ENCODE data around the gene GLRX5. TPM values are rescaled to one million over a fixed set of nuclear protein-coding genes. Genes with fewer than 3 reads are reported as not detected.
A peak's percentile ranks its signal among the peaks of the same experiment; 100 is the strongest.
"Not testable (repeated sequence)": the region's sequence is repeated elsewhere in the genome, so short reads cannot be mapped to it uniquely, and the experiment has no call there.

Gene GLRX5
- total and polyA plus RNA-seq, 2 donors (not counting 1 experiment from before 2014, with no cell fraction given) = 28.4 to 47.6 TPM

- H3K4me1 ChIP-seq (ENCODE audit: control insufficient read depth, extremely low read depth, insufficient read depth, low read length) = peaks cover 18% of the 10 kb centered on the region
- no peaks in the 10 kb centered on the region for H3K9me3 ChIP-seq (ENCODE audit: control insufficient read depth, insufficient read depth, low read depth, low read length)
- peak; percentile 61 to 87 for DNase-seq (ENCODE audit: low read depth in 2 of 2)
- TF ChIP-seq EZH2 (IDR thresholded peaks at IDR 0.05; ENCODE audit: low read length, missing control alignments) (no peak), CTCF (conservative IDR thresholded peaks at IDR 0.05 in 1 of 2, IDR thresholded peaks at IDR 0.05 in 1 of 2; ENCODE audit: low read depth in 1 of 2, low read length in 2 of 2) (no peak)
- no peak overlapping the region for H3K9ac ChIP-seq (ENCODE audit: insufficient read depth, low read length)
- H3K4me3 ChIP-seq (replicated peaks in 1 of 4; ENCODE audit: control extremely low read depth in 1 of 4, insufficient read depth in 1 of 4, low read depth in 3 of 4, low read length in 4 of 4) = no peak overlapping the region
- H2AFZ ChIP-seq (ENCODE audit: low read length) = no peak overlapping the region
- H4K20me1 ChIP-seq (ENCODE audit: control insufficient read depth, extremely low read depth, insufficient read depth, low read length) = no peaks in the 10 kb centered on the region
- no peaks in the 10 kb centered on the region for H3K27me3 ChIP-seq (ENCODE audit: control insufficient read depth, insufficient read depth, low read length)
- peak overlapping the region; percentile 71 for H3K27ac ChIP-seq (ENCODE audit: insufficient read depth, low read length)
- H3K36me3 ChIP-seq (ENCODE audit: control insufficient read depth, insufficient read depth, low read length) = no peaks in the 10 kb centered on the region
- peak overlapping the region; percentile 65 for H3K4me2 ChIP-seq (ENCODE audit: extremely low read depth, insufficient read depth, low read length)
- H3K79me2 ChIP-seq (ENCODE audit: control insufficient read depth, insufficient read depth, low read length) = peaks cover 28% of the 10 kb centered on the region
Observed at GRCh38 chr14:95507701-95508103, 27.1 kb upstream of the GLRX5 start.

GRCh38 chr14:95508377-95508776, 26.5 kb upstream of the GLRX5 start:
- Histone ChIP-seq H3K27me3 (ENCODE audit: control insufficient read depth, insufficient read depth, low read length) (no peaks in the 10 kb centered on the region), H3K9ac (ENCODE audit: insufficient read depth, low read length) (no peak overlapping the region), H3K4me1 (ENCODE audit: control insufficient read depth, extremely low read depth, insufficient read depth, low read length) (peaks cover 18% of the 10 kb centered on the region), H3K36me3 (ENCODE audit: control insufficient read depth, insufficient read depth, low read length) (no peaks in the 10 kb centered on the region), H3K4me3 (replicated peaks in 1 of 4; ENCODE audit: control extremely low read depth in 1 of 4, insufficient read depth in 1 of 4, low read depth in 3 of 4, low read length in 4 of 4) (no peak overlapping the region), H2AFZ (ENCODE audit: low read length) (no peak overlapping the region), H3K9me3 (ENCODE audit: control insufficient read depth, insufficient read depth, low read depth, low read length) (no peaks in the 10 kb centered on the region), H3K79me2 (ENCODE audit: control insufficient read depth, insufficient read depth, low read length) (peaks cover 24% of the 10 kb centered on the region), H4K20me1 (ENCODE audit: control insufficient read depth, extremely low read depth, insufficient read depth, low read length) (no peaks in the 10 kb centered on the region), H3K27ac (ENCODE audit: insufficient read depth, low read length) (no peak overlapping the region), H3K4me2 (ENCODE audit: extremely low read depth, insufficient read depth, low read length) (peak overlapping the region; percentile 33)
- TF ChIP-seq CTCF (conservative IDR thresholded peaks at IDR 0.05 in 1 of 2, IDR thresholded peaks at IDR 0.05 in 1 of 2; ENCODE audit: low read depth in 1 of 2, low read length in 2 of 2) (no peak), EZH2 (IDR thresholded peaks at IDR 0.05; ENCODE audit: low read length, missing control alignments) (no peak)
- no peak for DNase-seq (ENCODE audit: low read depth in 2 of 2)

GRCh38 chr14:95509495-95509894, 25.4 kb upstream of the GLRX5 start:
- Histone ChIP-seq H3K9ac (ENCODE audit: insufficient read depth, low read length) (no peak overlapping the region), H3K79me2 (ENCODE audit: control insufficient read depth, insufficient read depth, low read length) (peaks cover 26% of the 10 kb centered on the region), H3K4me1 (ENCODE audit: control insufficient read depth, extremely low read depth, insufficient read depth, low read length) (peaks cover 16% of the 10 kb centered on the region)

GRCh38 chr14:95510344-95510743, 24.5 kb upstream of the GLRX5 start:
- not testable (repeated sequence) for H3K9ac ChIP-seq (ENCODE audit: insufficient read depth, low read length); DNase-seq (ENCODE audit: low read depth in 2 of 2); H3K36me3 ChIP-seq (ENCODE audit: control insufficient read depth, insufficient read depth, low read length); H3K4me3 ChIP-seq (replicated peaks in 1 of 4; ENCODE audit: control extremely low read depth in 1 of 4, insufficient read depth in 1 of 4, low read depth in 3 of 4, low read length in 4 of 4); H3K27ac ChIP-seq (ENCODE audit: insufficient read depth, low read length); H3K27me3 ChIP-seq (ENCODE audit: control insufficient read depth, insufficient read depth, low read length); H4K20me1 ChIP-seq (ENCODE audit: control insufficient read depth, extremely low read depth, insufficient read depth, low read length); H3K4me2 ChIP-seq (ENCODE audit: extremely low read depth, insufficient read depth, low read length); H3K9me3 ChIP-seq (ENCODE audit: control insufficient read depth, insufficient read depth, low read depth, low read length); H2AFZ ChIP-seq (ENCODE audit: low read length)
- Histone ChIP-seq H3K4me1 (ENCODE audit: control insufficient read depth, extremely low read depth, insufficient read depth, low read length) (peaks cover 16% of the 10 kb centered on the region), H3K79me2 (ENCODE audit: control insufficient read depth, insufficient read depth, low read length) (peaks cover 31% of the 10 kb centered on the region)

More at GRCh38 chr14:95509495-95509894, 25.4 kb upstream of the GLRX5 start:
- H3K4me3 ChIP-seq (replicated peaks in 1 of 4; ENCODE audit: control extremely low read depth in 1 of 4, insufficient read depth in 1 of 4, low read depth in 3 of 4, low read length in 4 of 4) = no peak overlapping the region
- TF ChIP-seq CTCF (conservative IDR thresholded peaks at IDR 0.05 in 1 of 2, IDR thresholded peaks at IDR 0.05 in 1 of 2; ENCODE audit: low read depth in 1 of 2, low read length in 2 of 2) (no peak), EZH2 (IDR thresholded peaks at IDR 0.05; ENCODE audit: low read length, missing control alignments) (no peak)
- H3K27me3 ChIP-seq (ENCODE audit: control insufficient read depth, insufficient read depth, low read length) = no peaks in the 10 kb centered on the region
- no peaks in the 10 kb centered on the region for H3K36me3 ChIP-seq (ENCODE audit: control insufficient read depth, insufficient read depth, low read length)
- H4K20me1 ChIP-seq (ENCODE audit: control insufficient read depth, extremely low read depth, insufficient read depth, low read length) = no peaks in the 10 kb centered on the region
- no peak overlapping the region for H2AFZ ChIP-seq (ENCODE audit: low read length)
- no peak overlapping the region for H3K27ac ChIP-seq (ENCODE audit: insufficient read depth, low read length)
- DNase-seq (ENCODE audit: low read depth in 2 of 2) = no peak
- no peak overlapping the region for H3K4me2 ChIP-seq (ENCODE audit: extremely low read depth, insufficient read depth, low read length)
- no peaks in the 10 kb centered on the region for H3K9me3 ChIP-seq (ENCODE audit: control insufficient read depth, insufficient read depth, low read depth, low read length)

Measured in fibroblast of lung (primary cell).